Femur (tissue), 1 donor: ENCODE results near the gene GPC6.
"Not testable (repeated sequence)": the region's sequence is repeated elsewhere in the genome, so short reads cannot be mapped to it uniquely, and the experiment has no call there.

ENCODE experiments used
- DNase-seq: peaks from one replicate; pipeline ENCODE4 v3.0.0-alpha.2; 2017

The GPC6 gene

DNA sequence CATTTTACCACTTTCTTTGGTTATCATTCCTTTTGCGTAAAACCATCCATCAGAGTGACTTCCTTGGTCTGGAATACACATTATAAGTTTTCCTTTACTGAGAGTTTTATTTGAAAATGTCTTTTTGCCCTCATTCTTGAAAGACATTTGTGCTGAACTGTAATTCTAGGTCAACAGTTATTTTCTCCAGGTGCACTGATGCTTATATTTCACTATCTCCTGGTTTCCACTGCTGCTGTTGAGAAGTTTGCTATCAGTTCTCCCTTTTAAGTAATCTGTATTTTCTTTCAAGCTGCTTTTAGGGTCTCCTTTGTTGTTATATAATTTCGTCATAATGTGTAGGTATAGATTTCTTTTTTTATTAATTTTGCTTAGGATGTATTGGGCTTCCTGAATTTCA lies 1092.9 kb downstream of the GPC6 start:
- no peak for DNase-seq

DNA sequence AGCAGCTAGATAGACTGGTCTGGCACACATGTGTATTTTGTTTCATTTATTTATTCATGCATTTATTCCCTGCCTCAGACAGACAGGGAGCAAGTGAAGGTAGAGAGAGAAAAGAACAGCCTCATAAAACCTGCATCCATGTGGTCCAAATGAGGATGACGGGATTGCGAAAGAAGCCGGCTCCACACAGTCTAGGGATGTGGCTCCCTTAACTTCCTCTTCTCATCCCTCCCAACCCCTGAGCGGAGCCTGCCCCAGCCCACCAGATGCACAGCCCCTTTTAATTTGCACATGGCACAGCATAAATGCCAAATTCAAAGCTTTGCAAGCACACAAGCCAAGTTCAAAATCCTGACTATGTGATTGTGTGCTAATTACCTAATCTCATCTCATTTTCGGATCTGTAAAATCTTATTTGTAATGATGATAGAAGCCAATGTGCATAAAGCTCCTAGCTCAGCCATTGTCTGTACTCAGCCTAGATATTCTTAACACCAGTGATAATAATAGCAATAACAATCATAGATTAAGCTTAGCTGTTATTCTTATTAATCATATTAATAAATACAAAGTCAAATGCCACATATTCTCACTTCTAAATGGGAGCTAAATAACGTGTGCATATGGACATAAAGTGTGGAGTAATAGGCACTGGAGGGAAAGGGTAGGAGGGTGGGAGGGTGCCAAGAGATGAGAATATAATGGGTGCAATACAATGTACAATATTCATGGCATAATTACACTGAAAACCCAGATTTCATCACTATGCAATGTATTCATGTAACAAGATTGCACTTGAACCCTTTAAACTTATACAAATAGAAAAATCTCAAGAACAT lies 1096.5 kb downstream of the GPC6 start:
- no peak for DNase-seq

DNA sequence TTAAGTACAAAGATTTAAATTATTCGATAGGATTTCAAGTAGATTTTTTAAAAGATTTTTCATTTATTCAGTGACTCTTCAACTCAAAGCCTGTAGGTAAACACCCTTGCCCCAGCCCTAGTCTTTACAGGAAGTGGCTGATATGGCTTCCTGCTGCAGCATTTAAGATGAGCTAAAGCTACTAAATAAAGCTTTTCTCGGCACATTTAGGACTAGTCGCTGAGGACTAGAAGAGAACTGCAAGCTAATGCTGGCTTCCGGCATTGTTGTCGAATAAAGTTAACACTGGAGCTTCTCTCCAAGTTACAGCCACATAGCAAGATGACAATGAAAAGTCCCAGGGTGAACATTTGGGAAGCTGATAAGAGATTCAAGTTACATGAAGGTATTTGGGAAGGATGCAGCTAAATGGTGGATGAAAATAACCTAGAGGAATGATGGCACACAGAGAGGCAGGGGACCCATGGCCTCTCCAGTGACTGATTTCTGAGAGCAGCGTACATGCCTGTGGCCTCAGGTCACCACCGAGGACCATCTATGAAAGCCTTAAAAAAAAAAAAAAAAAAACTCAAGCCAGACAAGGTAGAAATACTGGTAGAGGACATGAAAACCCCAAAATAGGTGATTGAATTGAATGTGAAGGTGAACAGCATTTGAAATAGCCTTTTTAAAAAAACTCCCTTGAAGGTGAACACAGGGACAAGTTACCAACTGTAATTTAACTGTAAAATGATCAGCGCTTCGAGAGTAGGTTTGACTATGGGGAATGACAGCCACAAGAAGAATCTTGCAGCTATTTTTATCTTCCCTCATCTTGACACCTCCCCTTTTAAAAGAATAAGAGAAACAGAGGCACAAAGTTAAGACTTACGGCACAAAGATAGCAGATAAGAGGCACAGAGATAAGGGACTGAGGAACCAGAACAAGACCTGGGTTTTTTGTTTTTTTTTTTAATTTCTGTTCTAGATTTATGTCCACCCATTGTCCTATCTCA lies 1097.5 kb downstream of the GPC6 start:
- no peak for DNase-seq

DNA sequence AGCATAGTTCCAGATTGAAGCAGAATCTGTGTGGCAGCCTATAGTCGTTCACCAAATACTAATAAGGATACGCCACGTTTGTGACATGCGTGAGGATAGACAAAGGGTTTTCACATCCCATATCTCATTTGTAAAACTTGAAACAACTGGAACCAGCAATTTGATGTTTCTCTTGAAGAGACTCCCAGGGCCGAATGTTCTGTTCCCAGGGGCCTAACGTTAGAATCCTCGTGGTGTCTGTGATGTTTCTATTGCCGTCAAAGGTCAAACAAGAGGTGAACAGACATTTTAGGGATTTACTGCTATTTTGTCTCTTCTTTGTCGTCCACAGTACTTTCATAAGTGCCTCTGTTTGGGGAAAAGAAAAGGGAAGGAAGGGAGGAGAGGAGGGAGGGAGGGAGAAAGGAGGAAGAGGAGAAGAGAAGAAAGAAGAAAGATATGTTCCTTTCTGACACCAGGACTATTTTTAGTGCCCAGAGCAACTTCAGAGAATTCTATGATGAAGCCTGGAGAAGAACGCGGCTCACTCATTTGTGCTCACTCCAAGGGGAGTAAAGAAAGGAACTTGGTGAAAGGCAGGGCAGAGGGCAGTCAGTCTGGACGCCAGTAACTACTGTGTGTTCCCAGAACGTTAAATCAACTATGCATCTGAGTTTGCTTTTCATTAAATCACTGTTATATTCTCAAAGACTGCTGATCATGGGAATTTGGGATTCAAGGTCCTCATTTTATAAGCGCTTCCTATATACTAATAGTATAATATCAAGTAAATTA lies 1098.3 kb downstream of the GPC6 start:
- DNase-seq: no peak

DNA sequence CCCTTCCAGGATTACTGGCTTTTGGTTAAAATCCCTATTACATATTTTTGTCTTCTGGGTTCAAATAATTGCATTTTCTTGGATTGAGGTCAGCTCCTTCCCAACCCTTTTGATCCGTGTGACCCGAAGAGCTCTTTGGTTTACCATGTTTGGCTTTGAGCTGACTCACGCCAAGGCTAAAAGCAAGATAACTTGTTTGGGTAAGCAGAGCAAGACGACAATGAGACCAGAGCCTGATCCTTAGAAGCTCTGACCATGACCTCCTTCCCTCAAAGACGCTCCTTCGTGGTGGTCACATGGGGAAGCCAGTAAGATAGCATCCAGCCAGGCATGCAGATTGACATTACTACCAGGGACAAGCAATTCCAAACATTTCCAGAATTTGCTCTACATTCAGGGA lies 1099.0 kb downstream of the GPC6 start:
- DNase-seq: no peak

DNA sequence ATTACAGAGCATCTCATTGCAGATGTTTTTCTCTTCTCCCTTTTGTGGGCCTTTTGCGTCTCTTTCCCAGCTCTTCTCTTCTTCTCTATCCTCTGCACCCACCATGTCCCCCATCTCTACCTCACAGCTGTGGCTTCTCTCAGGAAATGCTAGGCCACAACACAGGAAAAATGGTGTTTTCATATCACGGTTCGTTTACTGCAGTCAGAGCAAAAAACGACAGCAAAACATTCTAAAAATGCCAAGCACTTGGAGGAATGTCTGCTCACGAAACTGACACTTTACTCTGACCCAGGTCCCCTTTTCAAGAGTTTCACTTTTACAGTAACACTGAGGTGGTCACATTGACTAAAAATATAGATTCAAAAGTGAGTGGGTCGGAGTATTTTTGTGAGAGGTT lies 1100.7 kb downstream of the GPC6 start:
- DNase-seq: no peak

DNA sequence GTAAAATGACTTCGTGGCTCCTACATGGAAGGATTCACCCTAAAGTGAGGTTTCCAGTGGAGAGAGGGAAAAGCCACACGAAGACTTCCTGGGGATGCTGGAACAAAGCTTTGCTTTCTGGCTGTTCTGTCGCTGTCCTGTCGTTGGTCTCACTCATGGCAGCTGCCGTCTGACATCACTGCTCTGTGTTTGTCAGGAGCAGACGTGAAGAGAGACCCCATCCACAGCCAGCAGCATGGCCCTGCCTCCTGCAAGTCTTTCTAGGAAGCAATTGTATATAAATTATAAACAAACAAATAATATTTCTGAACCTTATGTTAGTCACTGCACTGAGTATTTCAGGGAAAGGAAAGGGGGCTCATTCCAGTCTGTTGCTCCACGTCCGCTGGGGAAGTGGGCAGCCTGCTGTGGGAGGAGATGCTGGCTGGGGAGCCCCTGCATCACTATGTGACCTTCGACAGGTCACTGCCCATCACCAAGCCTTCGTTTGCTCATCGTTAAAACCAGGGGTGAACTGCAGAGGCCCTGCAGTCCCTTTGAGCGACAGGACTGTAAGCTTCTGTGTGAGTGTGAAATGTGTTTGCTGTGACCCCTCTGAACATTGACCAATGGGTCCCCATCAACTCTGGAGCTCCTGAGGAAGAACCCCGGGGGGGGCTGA lies 1101.9 kb downstream of the GPC6 start:
- DNase-seq: no peak

DNA sequence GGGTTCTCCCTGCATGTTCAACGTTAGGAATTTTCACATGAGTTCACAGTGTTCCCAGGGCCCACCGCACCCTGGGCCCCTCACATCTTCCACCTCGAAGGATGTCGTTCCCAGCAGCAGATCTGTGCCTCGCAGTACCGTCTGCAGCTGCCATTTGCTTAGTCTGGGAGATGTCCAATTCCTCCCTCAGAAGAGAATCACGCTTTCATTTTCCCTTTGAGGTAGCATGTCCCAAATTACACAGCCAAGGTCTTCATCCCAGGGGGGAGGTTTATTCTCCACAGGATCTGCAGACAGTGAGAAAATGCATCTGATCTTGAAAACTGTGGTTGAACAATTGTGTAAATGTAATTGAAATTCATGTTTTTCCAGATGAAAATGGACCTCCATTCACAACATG lies 1102.7 kb downstream of the GPC6 start:
- no peak for DNase-seq

DNA sequence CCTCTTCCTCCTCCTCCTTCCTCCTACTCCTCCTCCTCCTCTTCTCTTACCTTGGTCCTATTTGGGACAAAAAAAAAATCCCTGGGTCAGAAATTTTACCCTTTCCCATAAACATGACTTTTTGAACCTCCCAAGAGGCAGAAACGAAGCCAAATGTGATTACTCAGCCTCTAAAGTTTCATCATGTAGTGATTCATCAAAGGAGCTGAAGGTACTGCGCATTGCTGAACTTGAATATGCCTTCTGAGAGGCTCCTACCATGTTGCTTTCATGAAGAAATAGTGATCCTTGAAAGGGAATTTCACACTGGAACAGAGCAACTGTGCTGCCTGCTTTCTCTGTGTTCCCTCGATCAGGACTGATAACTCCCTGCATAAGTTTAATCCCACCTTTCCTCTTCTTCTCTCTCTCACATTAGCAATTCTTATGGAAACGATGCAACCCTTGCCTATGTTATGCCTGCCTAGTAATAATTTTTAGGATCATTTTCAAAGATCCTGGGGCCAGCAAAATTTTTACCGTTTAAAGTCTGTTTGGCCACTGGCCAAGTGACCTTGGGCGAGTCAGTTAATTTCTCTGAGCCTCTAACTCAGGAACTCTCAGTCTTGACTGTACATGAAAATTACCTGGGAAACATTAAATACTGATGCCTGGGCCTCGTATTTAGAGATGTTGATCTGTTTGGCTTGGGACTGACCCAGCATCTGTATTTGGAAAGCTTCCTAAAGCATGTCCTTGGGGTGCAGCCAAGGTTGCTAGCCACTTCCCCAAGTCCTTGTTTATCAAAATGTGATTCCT lies 1103.3 kb downstream of the GPC6 start:
- DNase-seq: no peak

DNA sequence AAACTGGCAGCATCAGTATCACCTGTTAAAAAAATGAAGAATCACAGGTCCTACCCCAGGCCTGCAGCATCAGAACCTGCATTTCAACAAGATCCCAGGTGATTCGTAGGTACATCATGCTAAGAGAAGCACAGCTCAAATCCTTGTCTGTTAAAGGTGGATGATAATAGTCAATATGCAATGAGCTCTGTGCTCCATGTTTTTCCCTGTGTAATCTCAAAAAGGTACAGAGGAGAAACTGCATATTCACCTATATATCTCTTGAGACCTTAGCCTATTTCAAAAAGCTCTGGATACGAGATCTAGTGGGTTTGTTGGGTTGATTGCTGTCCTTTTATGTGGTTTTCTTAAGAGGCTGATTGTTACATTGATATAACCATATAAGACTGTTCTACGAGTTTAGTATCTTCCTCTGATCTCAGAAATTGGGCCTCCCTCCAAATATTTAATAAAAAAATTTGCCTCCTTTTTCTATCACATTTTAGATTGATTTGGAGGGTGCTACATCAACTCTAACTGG lies 1104.0 kb downstream of the GPC6 start:
- DNase-seq: no peak

DNA sequence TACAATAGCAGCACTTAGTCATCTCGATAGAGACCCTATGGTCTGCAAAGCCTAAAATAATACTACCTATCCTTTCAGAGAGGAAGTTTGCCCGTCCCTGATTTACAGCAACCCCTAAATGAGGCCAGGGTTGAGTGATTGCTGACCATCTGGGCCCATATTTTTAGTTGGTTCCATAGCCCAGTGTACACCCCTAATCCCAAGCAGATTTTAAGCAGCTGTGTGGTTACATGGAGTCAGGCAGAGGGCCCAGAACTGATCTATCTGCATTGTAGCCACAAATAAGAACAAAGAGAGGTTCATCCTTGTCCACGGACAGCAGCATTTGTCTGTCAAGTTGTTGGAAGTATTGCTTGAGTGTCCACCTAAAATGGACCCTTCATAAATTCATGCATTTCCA lies 1104.7 kb downstream of the GPC6 start:
- no peak for DNase-seq

DNA sequence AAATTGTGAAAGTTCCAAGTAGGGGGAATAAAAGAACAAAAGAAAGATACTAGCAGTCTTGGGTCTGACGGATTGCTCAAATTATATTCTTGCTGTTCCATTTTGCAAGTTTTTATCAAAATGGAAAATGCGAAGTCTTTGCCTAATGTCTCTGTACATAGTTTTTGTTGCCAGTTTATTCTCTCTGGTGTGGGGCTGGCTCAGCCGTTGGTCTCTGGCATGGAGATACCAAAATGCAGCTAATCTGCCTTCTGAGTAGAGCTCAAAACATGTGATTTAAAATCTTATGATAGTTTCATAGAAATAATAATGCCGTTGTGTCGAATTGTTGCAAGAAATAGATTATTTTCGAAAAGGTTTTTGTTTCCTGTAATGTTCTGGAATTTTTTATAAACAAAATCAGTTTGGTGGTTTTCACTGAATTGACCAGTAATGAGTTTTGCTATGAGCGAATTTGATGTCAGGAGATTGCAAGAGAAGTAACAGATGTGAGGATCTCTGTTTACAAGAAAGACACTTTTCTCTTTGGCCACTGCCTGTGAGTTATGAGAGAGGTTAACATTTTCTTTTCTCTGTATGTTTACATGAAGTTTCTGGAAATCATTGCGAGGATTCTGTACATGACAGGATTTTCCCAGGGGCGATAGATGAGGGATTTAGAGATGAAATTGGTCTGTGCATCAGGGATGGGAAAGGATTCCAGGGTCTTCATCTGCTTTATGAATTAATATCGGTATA lies 1105.9 kb downstream of the GPC6 start:
- no peak for DNase-seq

DNA sequence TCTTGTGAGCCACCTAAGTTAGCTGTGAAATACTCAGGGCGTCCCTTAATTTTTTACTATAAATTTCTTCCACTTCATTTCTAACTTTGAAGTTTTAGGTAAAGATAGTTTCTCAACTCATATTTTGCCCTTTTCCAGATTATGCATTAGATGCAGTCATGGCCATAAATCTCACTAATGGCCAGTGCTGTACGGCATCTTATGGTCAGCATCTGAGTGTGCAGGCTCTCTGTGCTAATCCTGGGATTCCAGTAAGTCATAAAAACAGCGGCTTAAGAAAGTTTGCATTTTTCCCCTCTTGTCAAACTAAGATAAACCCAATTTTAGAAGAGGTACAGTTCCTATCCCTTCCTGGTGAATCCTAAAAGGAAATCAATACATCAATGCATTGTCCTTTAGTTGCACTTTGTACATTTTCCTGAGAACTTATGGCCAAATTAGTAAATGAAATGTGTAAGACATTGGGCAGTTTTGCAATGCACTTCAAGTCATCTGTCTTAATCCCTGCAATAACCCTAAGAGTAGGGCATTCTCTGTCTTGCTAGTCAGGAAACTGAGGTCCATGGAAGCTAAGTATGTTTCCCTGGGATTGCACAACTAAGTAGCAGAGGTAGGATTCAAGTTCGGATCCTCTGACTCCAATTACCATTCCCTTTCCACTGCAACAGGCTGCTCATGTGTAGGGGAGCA lies 1106.7 kb downstream of the GPC6 start:
- no peak for DNase-seq

DNA sequence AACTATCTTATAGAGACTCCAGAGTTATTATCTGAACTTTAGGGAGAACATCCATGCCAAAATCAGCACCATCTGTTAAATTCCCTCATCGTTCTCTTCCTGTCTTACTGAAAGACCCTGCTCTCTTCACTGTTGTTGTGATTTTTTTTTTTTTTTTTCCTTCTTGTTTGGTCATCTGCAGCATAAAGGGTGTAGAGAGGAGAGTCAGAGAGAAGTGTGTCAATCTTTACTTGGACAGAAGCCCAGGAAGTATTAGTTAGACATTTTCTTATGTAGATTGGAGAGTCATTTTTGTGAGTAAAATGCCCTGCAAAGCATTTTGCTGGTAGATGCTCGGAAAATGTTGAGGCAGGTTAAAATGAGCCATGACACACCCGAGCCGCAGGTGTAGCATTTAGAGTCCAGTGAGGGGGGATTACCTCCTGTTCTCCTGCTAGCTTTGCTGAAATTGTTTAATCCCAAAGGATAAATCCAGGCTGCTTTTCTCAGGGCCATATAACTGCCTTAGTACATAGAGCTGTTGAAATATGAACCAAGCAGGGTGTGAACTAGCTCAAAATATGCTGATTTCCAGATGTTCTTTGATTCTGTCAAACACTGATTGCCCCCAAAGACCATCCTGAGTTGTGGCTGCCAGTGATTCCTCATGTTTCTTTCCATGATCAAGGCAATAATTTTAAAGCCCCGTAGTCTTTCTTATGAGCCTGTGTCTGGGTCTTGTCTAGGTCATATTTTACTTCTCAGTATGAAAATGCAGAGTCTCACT lies 1109.3 kb downstream of the GPC6 start:
- DNase-seq: no peak

DNA sequence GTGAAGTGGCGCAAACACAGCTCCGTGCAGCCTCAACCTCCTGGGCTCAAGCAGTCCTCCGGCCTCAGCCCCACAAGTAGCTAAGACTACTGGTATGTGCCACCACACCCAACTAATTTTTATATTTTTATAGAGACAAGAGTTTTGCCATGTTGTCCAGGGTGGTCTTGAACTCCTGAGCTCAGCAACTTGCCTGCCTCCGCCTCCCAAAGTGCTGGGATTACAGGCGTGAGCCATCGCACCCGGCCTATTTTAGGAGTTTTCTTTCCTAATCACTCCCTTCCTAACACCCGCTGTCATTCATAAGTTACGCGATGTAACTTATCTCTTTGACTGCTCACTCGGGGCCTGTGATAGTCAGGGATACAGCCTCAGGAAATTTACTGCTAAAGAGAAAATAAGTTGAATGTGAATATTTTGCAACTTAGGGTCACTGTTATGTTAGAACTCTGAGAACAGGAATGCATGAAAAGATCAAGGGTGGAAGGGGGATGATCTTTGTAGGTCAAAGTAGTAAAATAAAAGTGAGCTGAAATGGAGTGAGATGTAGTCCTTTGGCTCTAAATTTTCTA lies 1112.6 kb downstream of the GPC6 start:
- DNase-seq: no peak

DNA sequence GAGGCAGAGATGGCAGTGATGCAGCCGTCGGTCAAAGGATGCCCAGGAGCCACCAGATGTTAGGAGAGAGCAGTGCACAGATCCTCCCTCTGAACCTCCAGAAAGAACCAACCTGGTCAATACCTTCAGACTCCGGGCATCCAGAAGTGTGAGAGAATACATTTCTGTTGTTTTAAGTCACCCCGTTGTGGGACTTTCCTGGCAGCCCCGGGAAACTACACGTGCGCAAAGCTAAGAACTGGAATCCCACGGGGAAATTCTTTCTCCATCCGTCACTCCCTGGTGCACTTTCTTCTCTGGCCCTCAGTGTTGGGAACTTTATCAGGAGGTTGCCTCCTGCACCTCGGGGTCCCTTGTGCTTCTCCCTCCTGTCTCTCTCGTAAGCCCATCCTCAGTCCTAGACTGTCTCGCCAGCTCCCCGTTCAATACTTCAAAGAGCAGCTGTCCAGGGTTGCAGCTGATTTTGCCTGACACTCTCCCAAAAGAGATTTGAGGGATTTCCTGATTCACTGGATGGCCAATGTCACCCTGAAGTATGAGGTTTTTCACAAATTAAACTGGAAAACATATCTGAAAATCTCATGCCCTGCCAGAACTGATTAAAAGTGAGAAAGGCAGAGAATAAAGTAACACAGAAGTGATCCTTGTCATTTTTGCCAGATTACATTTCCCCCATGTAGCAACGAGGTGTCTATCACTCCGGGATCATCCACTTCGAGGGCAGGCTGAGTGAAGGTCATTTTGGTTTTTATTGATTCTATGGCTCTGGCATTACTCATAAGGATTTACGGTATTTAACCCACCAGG lies 1116.0 kb downstream of the GPC6 start:
- no peak for DNase-seq

DNA sequence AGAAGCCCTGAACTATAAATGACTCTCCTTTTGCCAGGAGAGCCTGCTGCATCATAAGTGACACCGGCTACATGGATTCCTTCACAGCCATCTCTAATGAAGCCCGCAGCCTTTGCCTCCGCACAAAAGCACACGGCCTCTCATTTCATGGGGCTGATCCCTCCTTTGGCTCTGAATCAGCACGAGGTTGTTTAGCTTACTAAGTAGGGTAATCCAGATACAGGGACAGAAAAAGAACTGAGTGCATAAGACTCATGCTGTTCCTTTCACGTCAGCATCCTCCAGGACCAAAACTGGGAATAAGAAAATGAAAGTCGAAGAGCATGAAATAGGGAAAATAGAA lies 1116.6 kb downstream of the GPC6 start:
- DNase-seq: no peak

DNA sequence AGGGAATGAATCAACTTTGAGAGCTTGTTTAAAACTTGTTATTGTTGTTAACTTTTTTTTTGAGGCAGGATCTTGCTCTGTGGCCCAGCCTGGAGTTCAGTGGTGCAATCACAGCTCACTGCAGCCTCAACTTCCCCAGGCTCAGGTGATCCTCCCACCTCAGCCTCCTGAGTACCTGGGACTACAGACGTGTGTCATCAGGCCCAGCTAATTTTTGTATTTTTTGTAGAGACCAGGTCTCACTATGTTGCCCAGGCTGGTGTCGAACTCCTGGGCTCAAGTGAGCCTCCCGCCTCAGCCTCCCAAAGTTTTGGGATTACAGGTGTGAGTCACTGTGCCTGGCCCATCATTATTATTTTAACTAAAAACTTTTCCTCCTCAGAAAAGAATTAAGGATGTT lies 1117.1 kb downstream of the GPC6 start:
- DNase-seq: not testable (repeated sequence)
